ENCODE measurements around the gene MAZ. TPM values are rescaled to one million over a fixed set of nuclear protein-coding genes. Genes with fewer than 3 reads are reported as not detected.

The MAZ gene
- total RNA-seq, 6 experiments from 2014 or later, result 148 to 178 (median 165) TPM

- peak overlapping the region; percentile 89 for H3K4me3 Mint-ChIP-seq
- H3K9me3 Mint-ChIP-seq, result no peaks in the 10 kb centered on the region
- peaks cover 12% of the 10 kb centered on the region for H3K36me3 Mint-ChIP-seq (ENCODE audit: low read depth)
- TF ChIP-seq CTCF (IDR thresholded peaks at IDR 0.05), result peak; percentile 11; the same call in 1 of the 2 replicates
- H3K4me1 Mint-ChIP-seq (ENCODE audit: low read depth), result peaks cover 73% of the 10 kb centered on the region
- peak overlapping the region; percentile 88 for H3K27ac Mint-ChIP-seq
- peaks cover 6% of the 10 kb centered on the region for H3K27me3 Mint-ChIP-seq (ENCODE audit: insufficient read depth)
- peak; percentile 98 for DNase-seq
Observed at GRCh38 chr16:29811170-29811895, 5.0 kb downstream of the MAZ start.

GRCh38 chr16:29811896-29812665 lies 5.8 kb downstream of the MAZ start, which contains the start of gene PRRT2:
PRRT2 (plus strand) TSS chr16:29812193; CDS start chr16:29813055, 862 bp downstream.
- H3K4me1 Mint-ChIP-seq (ENCODE audit: low read depth), result peaks cover 78% of the 10 kb centered on the region
- TF ChIP-seq CTCF (IDR thresholded peaks at IDR 0.05), result no peak
- DNase-seq, result no peak
- H3K9me3 Mint-ChIP-seq, result no peaks in the 10 kb centered on the region
- peaks cover 16% of the 10 kb centered on the region for H3K36me3 Mint-ChIP-seq (ENCODE audit: low read depth)
- H3K27ac Mint-ChIP-seq, result peak within 1 kb of the TSS; percentile 88
- peak within 1 kb of the TSS; percentile 89 for H3K4me3 Mint-ChIP-seq
- peaks cover 6% of the 10 kb centered on the region for H3K27me3 Mint-ChIP-seq (ENCODE audit: insufficient read depth)

- peaks cover 84% of the 10 kb centered on the region for H3K4me1 Mint-ChIP-seq (ENCODE audit: low read depth)
Observed at GRCh38 chr16:29812754-29813643, 6.7 kb downstream of the MAZ start.

GRCh38 chr16:29813644-29814562 lies 7.6 kb downstream of the MAZ start:
- H3K27ac Mint-ChIP-seq, result no peak overlapping the region
- H3K4me1 Mint-ChIP-seq (ENCODE audit: low read depth), result peaks cover 84% of the 10 kb centered on the region
- H3K9me3 Mint-ChIP-seq, result no peaks in the 10 kb centered on the region
- peaks cover 6% of the 10 kb centered on the region for H3K27me3 Mint-ChIP-seq (ENCODE audit: insufficient read depth)
- TF ChIP-seq CTCF (IDR thresholded peaks at IDR 0.05), result no peak
- peaks cover 16% of the 10 kb centered on the region for H3K36me3 Mint-ChIP-seq (ENCODE audit: low read depth)
- DNase-seq, result no peak
- peak overlapping the region; percentile 89 for H3K4me3 Mint-ChIP-seq

More at GRCh38 chr16:29812754-29813643, 6.7 kb downstream of the MAZ start:
- H3K9me3 Mint-ChIP-seq, result no peaks in the 10 kb centered on the region
- peak overlapping the region; percentile 74 for H3K27ac Mint-ChIP-seq
- peaks cover 19% of the 10 kb centered on the region for H3K36me3 Mint-ChIP-seq (ENCODE audit: low read depth)
- DNase-seq, result no peak
- peaks cover 7% of the 10 kb centered on the region for H3K27me3 Mint-ChIP-seq (ENCODE audit: insufficient read depth)
- H3K4me3 Mint-ChIP-seq, result peak overlapping the region; percentile 89
- TF ChIP-seq CTCF (IDR thresholded peaks at IDR 0.05), result no peak
